Astrocyte (in vitro differentiated cells and primary cell): ENCODE results near the gene UGT2B15. TPM values are rescaled to one million over a fixed set of nuclear protein-coding genes. Genes with fewer than 3 reads are reported as not detected.
A peak's percentile ranks its signal among the peaks of the same experiment; 100 is the strongest.
"Not testable (repeated sequence)": the region's sequence is repeated elsewhere in the genome, so short reads cannot be mapped to it uniquely, and the experiment has no call there.

Source experiments
- DNase-seq: peaks from one replicate; pipeline ENCODE4 v3.0.0-alpha.2; 2010; ENCODE audit warnings: low read depth
- FAIRE-seq: peaks from 2 replicates; lab custom pipeline; 2011; peaks lifted over from hg19 to GRCh38; lab: Jason Lieb, UNC
- H2AFZ ChIP-seq: 2 replicates; pipeline ENCODE4 v1.6.0; 2012; ENCODE audit warnings: low read depth, low read length, inconsistent platforms
- H3K27ac ChIP-seq: 2 replicates; pipeline ENCODE4 v1.5.1; 2011; ENCODE audit warnings: low read depth, low read length, inconsistent platforms
- H3K27me3 ChIP-seq: 2 replicates; pipeline ENCODE4 v1.6.0; 2011; ENCODE audit warnings: low read length, inconsistent platforms; ENCODE audit not compliant: insufficient read depth
- H3K36me3 ChIP-seq: 2 replicates; pipeline ENCODE4 v1.5.1; 2011; ENCODE audit warnings: low read length, inconsistent platforms; ENCODE audit not compliant: insufficient read depth
- H3K4me1 ChIP-seq: 2 replicates; pipeline ENCODE4 v1.5.1; 2011; ENCODE audit warnings: low read length, inconsistent platforms; ENCODE audit not compliant: insufficient read depth
- H3K4me2 ChIP-seq: 2 replicates; pipeline ENCODE4 v1.6.0; 2012; ENCODE audit warnings: low read length, inconsistent platforms
- H3K4me3 ChIP-seq: 2 replicates; pipeline ENCODE4 v1.5.1; 2011; ENCODE audit warnings: low read depth, mild to moderate bottlenecking, low read length, inconsistent platforms; ENCODE audit not compliant: insufficient read depth
- H3K79me2 ChIP-seq: 2 replicates; pipeline ENCODE4 v1.6.0; 2012; ENCODE audit warnings: mild to moderate bottlenecking, low read length, inconsistent platforms; ENCODE audit not compliant: insufficient read depth
- H3K9ac ChIP-seq: 2 replicates; pipeline ENCODE4 v1.6.0; 2012; ENCODE audit warnings: mild to moderate bottlenecking, low read length, inconsistent platforms
- H3K9me3 ChIP-seq: 2 replicates; pipeline ENCODE4 v1.5.1; 2012; ENCODE audit warnings: low read depth, mild to moderate bottlenecking, low read length, inconsistent platforms; ENCODE audit not compliant: insufficient read depth
- H4K20me1 ChIP-seq: 2 replicates; pipeline ENCODE4 v1.6.0; 2012; ENCODE audit warnings: low read length, inconsistent platforms; ENCODE audit not compliant: insufficient read depth
- H3K27ac Mint-ChIP-seq: one replicate; pipeline ENCODE4 v1.8.0; 2021; ENCODE audit warnings: mild to moderate bottlenecking, mixed read lengths; ENCODE audit not compliant: unreplicated experiment
- H3K27me3 Mint-ChIP-seq: one replicate; pipeline ENCODE4 v1.8.0; 2021; ENCODE audit warnings: low read depth, mixed read lengths; ENCODE audit not compliant: unreplicated experiment
- H3K36me3 Mint-ChIP-seq: one replicate; pipeline ENCODE4 v1.8.0; 2021; ENCODE audit warnings: low read depth, mixed read lengths; ENCODE audit not compliant: unreplicated experiment
- H3K4me1 Mint-ChIP-seq: one replicate; pipeline ENCODE4 v1.8.0; 2021; ENCODE audit warnings: low read depth, mixed read lengths; ENCODE audit not compliant: unreplicated experiment
- H3K4me3 Mint-ChIP-seq: one replicate; pipeline ENCODE4 v1.8.0; 2021; ENCODE audit warnings: mild to moderate bottlenecking, moderate library complexity, mixed read lengths; ENCODE audit not compliant: unreplicated experiment
- H3K9me3 Mint-ChIP-seq: one replicate; pipeline ENCODE4 v1.8.0; 2021; ENCODE audit warnings: mild to moderate bottlenecking, mixed read lengths; ENCODE audit not compliant: unreplicated experiment
- EZH2 ChIP-seq: IDR thresholded peaks from 2 replicates; pipeline ENCODE4 v1.6.1; 2012; ENCODE audit warnings: mild to moderate bottlenecking, low read length, inconsistent platforms; ENCODE audit not compliant: insufficient read depth
- total RNA-seq: library from RNA; stranded (reverse); gene quantifications from 2 replicates; pipeline ENCODE4 v1.2.1, GENCODE V29; 2021
- TF ChIP-seq, protein P1 (sequence below): IDR thresholded peaks from 2 replicates; pipeline ENCODE4 v1.5.1; 2011; ENCODE audit warnings: low read depth, mild to moderate bottlenecking, inconsistent platforms, low read length, moderate library complexity; ENCODE audit not compliant: insufficient read depth

UGT2B15 gene
- total RNA-seq, 1 donor from 2014 or later, result not detected

- Histone ChIP-seq H3K27me3 (no peaks in the 10 kb centered on the region), H3K4me3 (no peak overlapping the region), H3K4me1 (no peaks in the 10 kb centered on the region), H3K4me2 (no peak overlapping the region), H3K9me3 (peaks cover 3% of the 10 kb centered on the region), H3K27ac (no peak overlapping the region), H4K20me1 (no peaks in the 10 kb centered on the region), H3K36me3 (no peaks in the 10 kb centered on the region), H2AFZ (no peak overlapping the region), H3K9ac (no peak overlapping the region), H3K79me2 (no peaks in the 10 kb centered on the region)
- H3K27ac Mint-ChIP-seq, result no peak overlapping the region
- H3K4me1 Mint-ChIP-seq, result no peaks in the 10 kb centered on the region
- H3K4me3 Mint-ChIP-seq, result no peak overlapping the region
- no peak for TF ChIP-seq EZH2
- TF ChIP-seq, protein P1, sequence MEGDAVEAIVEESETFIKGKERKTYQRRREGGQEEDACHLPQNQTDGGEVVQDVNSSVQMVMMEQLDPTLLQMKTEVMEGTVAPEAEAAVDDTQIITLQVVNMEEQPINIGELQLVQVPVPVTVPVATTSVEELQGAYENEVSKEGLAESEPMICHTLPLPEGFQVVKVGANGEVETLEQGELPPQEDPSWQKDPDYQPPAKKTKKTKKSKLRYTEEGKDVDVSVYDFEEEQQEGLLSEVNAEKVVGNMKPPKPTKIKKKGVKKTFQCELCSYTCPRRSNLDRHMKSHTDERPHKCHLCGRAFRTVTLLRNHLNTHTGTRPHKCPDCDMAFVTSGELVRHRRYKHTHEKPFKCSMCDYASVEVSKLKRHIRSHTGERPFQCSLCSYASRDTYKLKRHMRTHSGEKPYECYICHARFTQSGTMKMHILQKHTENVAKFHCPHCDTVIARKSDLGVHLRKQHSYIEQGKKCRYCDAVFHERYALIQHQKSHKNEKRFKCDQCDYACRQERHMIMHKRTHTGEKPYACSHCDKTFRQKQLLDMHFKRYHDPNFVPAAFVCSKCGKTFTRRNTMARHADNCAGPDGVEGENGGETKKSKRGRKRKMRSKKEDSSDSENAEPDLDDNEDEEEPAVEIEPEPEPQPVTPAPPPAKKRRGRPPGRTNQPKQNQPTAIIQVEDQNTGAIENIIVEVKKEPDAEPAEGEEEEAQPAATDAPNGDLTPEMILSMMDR, result no peak
- no peak for FAIRE-seq
- peaks cover 3% of the 10 kb centered on the region for H3K9me3 Mint-ChIP-seq
- DNase-seq, result no peak
- H3K27me3 Mint-ChIP-seq, result no peaks in the 10 kb centered on the region
- no peaks in the 10 kb centered on the region for H3K36me3 Mint-ChIP-seq
Observed at GRCh38 chr4:68673143-68673542, 2.7 kb upstream of the UGT2B15 start.

DNA sequence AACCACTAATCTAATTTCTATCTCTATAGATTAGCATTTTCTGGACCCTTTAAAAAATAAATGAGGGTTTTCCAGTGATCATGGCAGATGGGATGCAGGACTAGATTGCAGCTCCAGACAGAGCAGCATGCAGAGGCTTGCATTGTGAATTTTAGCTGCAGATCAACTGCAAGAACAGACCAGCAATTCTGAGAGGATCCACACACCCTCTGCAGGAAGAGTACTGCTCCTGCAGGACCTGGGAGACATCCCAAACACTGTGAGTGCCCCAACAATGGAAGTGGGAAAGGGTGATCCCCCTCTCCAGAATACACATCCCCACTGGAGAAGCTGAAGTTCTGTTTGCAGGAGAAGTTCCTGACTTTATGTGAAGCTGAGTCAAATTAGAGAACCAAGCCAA lies 765 bp upstream of the UGT2B15 start:
- not testable (repeated sequence) for FAIRE-seq, H3K4me1 Mint-ChIP-seq, H3K9ac ChIP-seq, H3K9me3 Mint-ChIP-seq, H3K4me2 ChIP-seq, H3K9me3 ChIP-seq, H3K4me3 ChIP-seq, H3K4me3 Mint-ChIP-seq, H3K79me2 ChIP-seq, H3K27me3 ChIP-seq, H2AFZ ChIP-seq, H3K27me3 Mint-ChIP-seq, DNase-seq, H3K36me3 ChIP-seq, H3K36me3 Mint-ChIP-seq, H3K27ac Mint-ChIP-seq, H4K20me1 ChIP-seq, H3K27ac ChIP-seq, H3K4me1 ChIP-seq

DNA sequence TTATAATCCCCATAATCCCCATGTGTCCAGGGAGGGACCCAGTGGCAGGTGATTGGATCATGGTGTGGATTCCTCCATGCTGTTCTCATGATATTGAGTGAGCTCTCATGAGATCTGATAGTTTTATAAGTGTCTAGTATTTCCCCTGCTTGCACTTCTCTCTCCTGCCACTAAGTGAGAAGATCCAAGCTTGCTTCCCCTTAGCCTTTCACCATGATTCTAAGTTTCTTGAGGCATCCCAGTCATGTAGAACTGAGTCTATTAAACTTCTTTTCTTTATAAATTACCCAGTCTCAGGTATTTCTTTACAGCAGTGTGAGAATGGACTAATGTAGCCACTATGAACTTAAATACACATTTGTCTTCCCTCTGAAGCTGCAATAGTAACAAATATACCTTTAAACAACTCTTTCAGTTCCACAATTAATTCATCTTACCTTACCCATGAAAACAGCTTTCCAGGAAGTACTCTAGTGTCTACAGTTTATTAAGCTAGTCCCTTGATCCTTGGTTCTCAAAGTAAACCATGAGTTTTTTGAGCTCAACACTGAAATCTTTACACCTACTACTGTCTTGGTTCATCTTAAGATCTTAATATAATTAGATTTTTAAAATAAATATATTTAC lies 1.8 kb downstream of the UGT2B15 start:
- not testable (repeated sequence) for H3K9me3 ChIP-seq, H3K27me3 ChIP-seq, H3K4me1 Mint-ChIP-seq, H2AFZ ChIP-seq, H3K27ac Mint-ChIP-seq, H3K9ac ChIP-seq, H3K36me3 ChIP-seq, FAIRE-seq, H3K79me2 ChIP-seq, H3K27ac ChIP-seq, H3K4me2 ChIP-seq, DNase-seq, H3K27me3 Mint-ChIP-seq, H3K4me3 Mint-ChIP-seq, H4K20me1 ChIP-seq, H3K4me3 ChIP-seq, H3K9me3 Mint-ChIP-seq, H3K36me3 Mint-ChIP-seq, H3K4me1 ChIP-seq

GRCh38 chr4:68667551-68667950 lies 2.9 kb downstream of the UGT2B15 start:
- not testable (repeated sequence) for H3K27ac ChIP-seq, DNase-seq, H3K4me1 Mint-ChIP-seq, H3K36me3 ChIP-seq, H3K9ac ChIP-seq, H3K4me3 Mint-ChIP-seq, H3K9me3 ChIP-seq, H4K20me1 ChIP-seq, H2AFZ ChIP-seq, H3K36me3 Mint-ChIP-seq, H3K9me3 Mint-ChIP-seq, H3K27ac Mint-ChIP-seq, H3K4me1 ChIP-seq, H3K79me2 ChIP-seq, H3K27me3 ChIP-seq, H3K4me2 ChIP-seq, H3K4me3 ChIP-seq, H3K27me3 Mint-ChIP-seq
- FAIRE-seq, result peak; percentile 26

DNA sequence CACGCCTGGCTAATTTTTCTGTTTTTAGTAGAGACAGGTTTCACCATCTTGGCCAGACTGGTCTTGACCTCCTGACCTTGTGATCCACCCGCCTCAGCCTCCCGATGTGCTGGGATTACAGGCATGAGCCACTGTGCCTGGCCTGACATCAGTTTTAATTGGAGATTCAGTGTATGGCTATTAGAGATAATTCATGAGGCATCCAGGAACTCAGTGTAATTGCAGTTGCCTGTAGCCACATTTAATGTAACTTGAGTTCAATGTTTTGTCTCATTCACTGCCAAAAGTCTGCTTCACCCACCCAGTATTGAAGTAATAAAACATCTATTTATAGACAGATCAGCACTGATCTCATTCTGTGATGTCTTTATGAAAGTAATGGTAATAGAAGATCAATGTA lies 5.7 kb downstream of the UGT2B15 start:
- not testable (repeated sequence) for FAIRE-seq, H3K79me2 ChIP-seq, H3K4me1 ChIP-seq, H2AFZ ChIP-seq, H3K4me3 Mint-ChIP-seq, H3K27me3 Mint-ChIP-seq, H3K27ac ChIP-seq, H3K36me3 ChIP-seq, H3K9ac ChIP-seq, H3K4me3 ChIP-seq, H3K4me1 Mint-ChIP-seq, H3K9me3 ChIP-seq, H3K36me3 Mint-ChIP-seq, DNase-seq, H3K27ac Mint-ChIP-seq, H4K20me1 ChIP-seq, H3K27me3 ChIP-seq, H3K9me3 Mint-ChIP-seq, H3K4me2 ChIP-seq
